ENCODE measurements around the gene ACTN4.
"Not testable (repeated sequence)": the region's sequence is repeated elsewhere in the genome, so short reads cannot be mapped to it uniquely, and the experiment has no call there.

Gene ACTN4

DNA sequence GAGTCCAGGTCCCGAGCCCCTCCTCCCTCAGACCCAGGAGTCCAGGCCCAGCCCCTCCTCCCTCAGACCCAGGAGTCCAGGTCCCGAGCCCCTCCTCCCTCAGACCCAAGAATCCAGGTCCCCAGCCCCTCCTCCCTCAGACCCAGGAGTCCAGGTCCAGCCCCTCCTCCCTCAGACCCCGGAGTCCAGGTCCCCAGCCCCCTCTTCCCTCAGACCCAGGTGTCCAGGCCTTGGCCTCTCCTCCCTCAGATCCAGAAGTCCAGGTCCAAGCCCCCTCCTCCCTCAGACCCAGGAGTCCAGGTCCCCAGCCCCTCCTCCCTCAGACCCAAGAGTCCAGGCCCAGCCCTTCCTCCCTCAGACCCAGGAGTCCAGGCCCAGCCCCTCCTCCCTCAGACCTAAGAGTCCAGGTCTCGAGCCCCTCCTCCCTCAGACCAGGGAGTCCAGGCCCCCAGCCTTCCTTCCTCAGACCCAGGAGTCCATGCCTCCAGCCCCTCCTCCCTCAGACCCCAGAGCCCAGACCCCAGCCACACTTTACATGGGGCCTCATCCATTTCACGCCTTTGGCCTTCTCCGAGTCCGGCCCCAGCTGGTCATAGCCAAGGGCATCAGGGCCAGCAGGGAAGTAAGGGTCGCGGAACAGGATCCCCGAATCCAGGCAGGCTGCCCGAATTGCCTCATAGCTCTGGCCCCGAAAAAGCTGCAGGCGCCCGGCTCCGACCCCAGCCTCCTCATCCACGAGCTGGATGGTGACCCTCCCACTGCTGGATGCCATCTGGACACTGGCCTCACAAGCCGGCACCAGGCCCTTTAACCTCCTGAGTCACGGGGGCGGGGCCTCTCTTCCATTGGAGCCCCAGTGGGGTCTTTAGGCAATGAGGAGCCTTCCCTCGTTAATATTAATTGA lies 96.2 kb downstream of the ACTN4 start:
- no peak for DNase-seq (ENCODE audit: low read depth, low spot score)
- Histone ChIP-seq H3K9me3 (ENCODE audit: low read depth, low read length) (no peaks in the 10 kb centered on the region), H3K9ac (ENCODE audit: insufficient read length) (no peak overlapping the region), H3K27ac (no peak overlapping the region), H3K4me3 (no peak overlapping the region), H3K36me3 (ENCODE audit: insufficient read depth, low read length) (no peaks in the 10 kb centered on the region)
- TF ChIP-seq POLR2AphosphoS5 (IDR thresholded peaks at IDR 0.05; ENCODE audit: borderline replicate concordance, low read depth, low read length): no peak
- no peak for TF ChIP-seq EZH2 (IDR thresholded peaks at IDR 0.05)
- TF ChIP-seq FOXP2 (optimal IDR thresholded peaks at IDR 0.05; ENCODE audit: control extremely low read depth, extremely low read length, insufficient read depth): no peak

DNA sequence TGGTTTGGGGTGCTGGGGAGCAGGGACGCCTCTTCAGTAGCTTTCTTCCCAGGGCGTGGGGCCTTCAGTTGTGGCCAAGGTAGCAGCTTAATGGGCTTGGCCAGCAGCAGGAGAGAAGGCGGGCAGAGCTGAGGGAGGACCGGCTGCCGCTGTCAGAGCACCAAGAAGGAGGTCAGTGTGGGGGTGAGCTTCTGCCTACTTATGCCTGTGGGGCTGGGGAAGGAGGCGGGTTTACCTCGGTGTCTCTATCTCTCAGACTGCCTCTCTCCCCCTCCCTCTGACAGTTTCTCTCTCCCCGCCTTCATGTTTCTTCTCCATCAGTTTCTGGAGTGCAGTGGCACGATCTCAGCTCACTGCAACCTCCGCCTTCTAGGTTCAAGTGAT lies 96.8 kb downstream of the ACTN4 start, which contains the start of gene CAPN12:
TSS of gene CAPN12 (minus strand) at position 177 of the 384 bp plus-strand sequence. CDS start 309 bp downstream, outside the sequence.
- DNase-seq (ENCODE audit: low read depth, low spot score): no peak
- no peaks in the 10 kb centered on the region for H3K36me3 ChIP-seq (ENCODE audit: insufficient read depth, low read length)
- no peak within 1 kb of the TSS for H3K4me3 ChIP-seq
- H3K9me3 ChIP-seq (ENCODE audit: low read depth, low read length): no peaks in the 10 kb centered on the region
- no peak within 1 kb of the TSS for H3K9ac ChIP-seq (ENCODE audit: insufficient read length)
- H3K27ac ChIP-seq: no peak within 1 kb of the TSS
- TF ChIP-seq POLR2AphosphoS5 (IDR thresholded peaks at IDR 0.05; ENCODE audit: borderline replicate concordance, low read depth, low read length) (no peak), FOXP2 (optimal IDR thresholded peaks at IDR 0.05; ENCODE audit: control extremely low read depth, extremely low read length, insufficient read depth) (no peak), EZH2 (IDR thresholded peaks at IDR 0.05) (no peak)

GRCh38 chr19:38744874-38745273 lies 97.4 kb downstream of the ACTN4 start:
- Histone ChIP-seq H3K9me3 (ENCODE audit: low read depth, low read length) (no peaks in the 10 kb centered on the region), H3K9ac (ENCODE audit: insufficient read length) (no peak overlapping the region), H3K4me3 (no peak overlapping the region), H3K36me3 (ENCODE audit: insufficient read depth, low read length) (no peaks in the 10 kb centered on the region), H3K27ac (no peak overlapping the region)
- DNase-seq (ENCODE audit: low read depth, low spot score): no peak
- TF ChIP-seq EZH2 (IDR thresholded peaks at IDR 0.05) (no peak), FOXP2 (optimal IDR thresholded peaks at IDR 0.05; ENCODE audit: control extremely low read depth, extremely low read length, insufficient read depth) (no peak), POLR2AphosphoS5 (IDR thresholded peaks at IDR 0.05; ENCODE audit: borderline replicate concordance, low read depth, low read length) (no peak)

DNA sequence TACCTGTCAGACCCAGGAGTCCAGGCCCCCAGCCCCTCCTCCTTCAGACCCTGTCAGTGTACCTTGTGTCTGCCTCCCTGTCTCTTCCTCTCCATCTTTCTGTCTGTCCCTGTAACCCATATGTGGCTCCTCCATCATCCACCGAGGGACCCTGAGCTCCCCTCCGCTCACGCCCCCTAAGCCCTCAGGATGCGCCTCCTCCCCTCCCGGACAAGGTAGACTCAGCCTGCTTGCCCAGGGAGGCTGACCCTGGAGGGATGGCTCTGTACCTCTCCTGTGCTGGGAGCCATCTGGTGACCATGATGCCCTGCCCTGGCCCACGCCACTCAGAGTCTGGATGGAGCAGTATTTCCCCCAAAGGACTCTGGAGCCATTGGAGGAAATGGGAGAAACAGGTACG lies 97.9 kb downstream of the ACTN4 start:
- no peaks in the 10 kb centered on the region for H3K36me3 ChIP-seq (ENCODE audit: insufficient read depth, low read length)
- no peak overlapping the region for H3K27ac ChIP-seq
- TF ChIP-seq FOXP2 (optimal IDR thresholded peaks at IDR 0.05; ENCODE audit: control extremely low read depth, extremely low read length, insufficient read depth) (no peak), POLR2AphosphoS5 (IDR thresholded peaks at IDR 0.05; ENCODE audit: borderline replicate concordance, low read depth, low read length) (no peak), EZH2 (IDR thresholded peaks at IDR 0.05) (no peak)
- H3K9ac ChIP-seq (ENCODE audit: insufficient read length): no peak overlapping the region
- no peak for DNase-seq (ENCODE audit: low read depth, low spot score)
- H3K4me3 ChIP-seq: no peak overlapping the region
- H3K9me3 ChIP-seq (ENCODE audit: low read depth, low read length): no peaks in the 10 kb centered on the region

- not testable (repeated sequence) for DNase-seq (ENCODE audit: low read depth, low spot score); H3K9ac ChIP-seq (ENCODE audit: insufficient read length); H3K27ac ChIP-seq; H3K9me3 ChIP-seq (ENCODE audit: low read depth, low read length); H3K36me3 ChIP-seq (ENCODE audit: insufficient read depth, low read length); H3K4me3 ChIP-seq
Measured at GRCh38 chr19:38753783-38754182, 106.3 kb downstream of the ACTN4 start.

- not testable (repeated sequence) for DNase-seq (ENCODE audit: low read depth, low spot score)
Measured at GRCh38 chr19:38754196-38754595, 106.7 kb downstream of the ACTN4 start.

GRCh38 chr19:38759590-38760003 lies 112.1 kb downstream of the ACTN4 start:
- no peak overlapping the region for H3K27ac ChIP-seq
- no peak for DNase-seq (ENCODE audit: low read depth, low spot score)
- no peaks in the 10 kb centered on the region for H3K9me3 ChIP-seq (ENCODE audit: low read depth, low read length)
- TF ChIP-seq POLR2AphosphoS5 (IDR thresholded peaks at IDR 0.05; ENCODE audit: borderline replicate concordance, low read depth, low read length) (no peak), EZH2 (IDR thresholded peaks at IDR 0.05) (no peak), FOXP2 (optimal IDR thresholded peaks at IDR 0.05; ENCODE audit: control extremely low read depth, extremely low read length, insufficient read depth) (no peak)
- H3K4me3 ChIP-seq: no peak overlapping the region
- no peak overlapping the region for H3K9ac ChIP-seq (ENCODE audit: insufficient read length)
- H3K36me3 ChIP-seq (ENCODE audit: insufficient read depth, low read length): no peaks in the 10 kb centered on the region

More at GRCh38 chr19:38754196-38754595, 106.7 kb downstream of the ACTN4 start:
- H3K36me3 ChIP-seq (ENCODE audit: insufficient read depth, low read length); H3K9me3 ChIP-seq (ENCODE audit: low read depth, low read length); H3K9ac ChIP-seq (ENCODE audit: insufficient read length); H3K4me3 ChIP-seq; H3K27ac ChIP-seq: not testable (repeated sequence)

DNA sequence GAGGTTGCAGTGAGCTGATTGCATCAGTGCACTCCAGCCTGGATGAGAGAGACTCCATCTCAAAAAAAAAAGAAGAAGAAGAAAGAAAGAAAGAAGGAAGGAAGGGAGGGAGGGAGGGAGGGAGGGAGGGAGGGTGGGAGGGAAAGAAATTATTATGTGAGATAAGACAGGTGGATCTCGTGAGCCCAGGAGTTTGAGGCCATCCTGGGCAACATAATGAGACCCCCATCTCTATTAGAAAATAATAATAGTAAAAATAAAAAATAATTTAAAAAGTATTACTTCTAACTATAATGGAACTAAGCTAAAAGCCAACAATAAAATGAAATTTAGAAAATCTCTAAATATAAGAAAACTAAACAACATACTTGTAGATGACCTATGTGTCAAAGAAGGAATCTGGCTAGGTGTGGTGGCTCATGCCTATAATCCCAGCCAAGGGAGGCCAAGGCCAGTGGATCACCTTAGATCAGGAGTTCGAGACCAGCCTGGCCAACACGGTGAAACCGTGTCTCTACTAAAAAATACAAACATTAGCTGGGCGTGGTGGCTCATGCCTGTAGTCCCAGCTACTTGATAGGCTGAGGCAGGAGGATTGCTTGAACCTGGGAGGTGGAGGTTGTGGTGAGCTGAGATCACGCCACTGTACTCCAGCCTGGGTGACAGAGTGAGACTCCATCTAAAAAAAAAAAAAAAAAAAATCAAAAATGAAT lies 113.5 kb downstream of the ACTN4 start:
- not testable (repeated sequence) for H3K9ac ChIP-seq (ENCODE audit: insufficient read length); H3K4me3 ChIP-seq; DNase-seq (ENCODE audit: low read depth, low spot score); H3K9me3 ChIP-seq (ENCODE audit: low read depth, low read length); H3K27ac ChIP-seq; H3K36me3 ChIP-seq (ENCODE audit: insufficient read depth, low read length)

DNA sequence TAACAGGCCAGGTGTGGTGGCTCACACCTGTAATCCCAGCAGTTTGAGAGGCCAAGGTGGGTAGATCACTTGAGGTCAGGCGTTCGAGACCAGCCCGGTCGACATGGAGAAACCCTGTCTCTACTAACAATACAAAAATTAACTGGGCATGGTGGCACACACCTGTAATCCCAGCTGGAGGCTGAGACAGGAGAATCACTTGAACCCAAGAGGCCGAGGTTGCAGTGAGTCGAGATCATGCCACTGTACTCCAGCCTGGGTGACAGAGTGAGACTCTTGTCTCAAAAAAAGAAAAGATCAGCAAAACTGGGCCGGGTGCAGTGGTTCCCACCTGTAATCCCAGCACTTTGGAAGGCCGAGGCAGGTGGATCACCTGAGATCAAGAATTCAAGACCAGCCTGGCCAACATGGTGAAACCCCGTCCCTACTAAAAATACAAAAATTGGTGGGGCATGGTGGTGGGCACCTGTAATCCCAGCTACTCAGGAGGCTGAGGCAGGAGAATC lies 114.5 kb downstream of the ACTN4 start:
- not testable (repeated sequence) for H3K27ac ChIP-seq; H3K9me3 ChIP-seq (ENCODE audit: low read depth, low read length); H3K4me3 ChIP-seq; DNase-seq (ENCODE audit: low read depth, low spot score); H3K36me3 ChIP-seq (ENCODE audit: insufficient read depth, low read length); H3K9ac ChIP-seq (ENCODE audit: insufficient read length)

Data from SK-N-MC (cell line).